H7 (cell line): ENCODE measurements around the gene KDSR. TPM values are rescaled to one million over a fixed set of nuclear protein-coding genes. Genes with fewer than 3 reads are reported as not detected.

ENCODE experiments used
- DNase-seq: peaks from one replicate; pipeline ENCODE4 v3.0.0; 2012
- H3K27me3 ChIP-seq: 2 replicates; pipeline ENCODE4 v1.6.0; 2011; ENCODE audit warnings: mild to moderate bottlenecking, low read length; ENCODE audit not compliant: control insufficient read depth, insufficient read depth
- H3K36me3 ChIP-seq: replicated peaks from 2 replicates; pipeline ENCODE4 v1.5.1; 2011; ENCODE audit warnings: low read length; ENCODE audit not compliant: control insufficient read depth, insufficient read depth
- H3K4me3 ChIP-seq: 2 replicates; pipeline ENCODE4 v1.5.1; 2011; ENCODE audit warnings: low read depth, mild to moderate bottlenecking, control low read depth, low read length, moderate library complexity; ENCODE audit not compliant: insufficient read depth
- total RNA-seq: library from RNA; depleted of rRNA; stranded (reverse); fragments of >200 nt; shearing (Covaris generic); gene quantifications from 2 replicates; pipeline ENCODE4 v1.2.3, GENCODE V29; 2014

The KDSR gene
- total RNA-seq, 1 experiment from 2014 or later, result 23.9 TPM

DNA sequence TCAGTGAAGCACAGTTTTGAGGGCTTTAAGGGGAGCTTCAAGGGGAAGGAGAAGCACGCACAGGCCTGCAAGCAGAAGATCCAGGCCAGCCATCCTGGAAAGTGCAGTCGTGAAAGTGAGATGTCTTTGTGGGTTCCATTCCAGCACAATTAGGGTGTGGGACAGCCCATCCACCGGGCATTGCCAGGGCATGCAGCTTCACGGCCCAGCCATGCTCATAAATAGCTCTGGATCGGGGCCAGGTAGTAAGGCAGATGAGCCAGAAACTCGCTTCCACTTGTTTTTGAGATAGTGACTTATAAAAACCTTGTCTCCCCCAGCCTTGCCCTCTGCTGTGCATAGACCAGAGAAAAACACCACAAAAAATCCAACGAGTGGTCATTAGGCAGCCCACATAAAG, 21.0 kb downstream of the KDSR start:
- no peak overlapping the region for H3K4me3 ChIP-seq
- peaks cover 13% of the 10 kb centered on the region for H3K36me3 ChIP-seq
- H3K27me3 ChIP-seq, result no peaks in the 10 kb centered on the region
- no peak for DNase-seq

DNA sequence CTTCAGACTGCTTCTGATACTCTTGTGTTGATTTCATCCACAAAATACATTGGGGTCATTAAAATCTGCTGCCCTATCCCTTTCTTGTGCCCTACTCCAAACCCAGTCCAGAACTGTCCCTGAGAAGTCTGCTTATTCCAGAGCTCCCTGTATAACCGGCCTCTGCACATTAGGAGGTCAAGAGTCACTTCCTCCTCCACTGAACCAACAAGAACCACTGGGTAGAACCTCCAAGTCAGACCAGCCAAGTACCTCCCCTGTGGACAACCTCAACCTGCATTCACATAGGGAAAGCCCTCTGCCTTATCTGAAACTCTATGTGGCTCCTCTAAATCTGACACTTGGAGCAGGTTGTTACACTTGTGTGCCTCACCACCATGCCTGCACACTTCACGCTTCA, 22.1 kb downstream of the KDSR start:
- Histone ChIP-seq H3K4me3 (no peak overlapping the region), H3K36me3 (peaks cover 12% of the 10 kb centered on the region), H3K27me3 (no peaks in the 10 kb centered on the region)
- no peak for DNase-seq

DNA sequence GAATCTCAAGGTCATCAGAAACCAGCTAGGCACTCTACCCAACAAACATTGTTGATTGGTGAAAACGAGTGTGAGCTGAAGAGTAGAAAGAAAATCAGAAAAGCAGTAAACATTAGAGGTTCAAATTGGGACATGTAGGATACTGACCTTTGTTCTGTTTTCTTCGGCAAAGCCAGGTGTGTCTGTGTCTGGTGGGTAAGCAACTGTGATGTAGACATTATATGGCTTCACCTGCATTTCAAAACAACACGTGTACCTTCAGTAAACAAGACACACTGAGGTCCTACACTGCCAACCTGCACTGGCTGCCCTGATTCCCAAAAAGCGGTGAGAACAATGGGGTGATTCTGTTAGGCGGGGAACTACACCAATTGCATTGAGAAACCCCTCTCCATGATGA, 22.7 kb downstream of the KDSR start:
- DNase-seq, result no peak

DNA sequence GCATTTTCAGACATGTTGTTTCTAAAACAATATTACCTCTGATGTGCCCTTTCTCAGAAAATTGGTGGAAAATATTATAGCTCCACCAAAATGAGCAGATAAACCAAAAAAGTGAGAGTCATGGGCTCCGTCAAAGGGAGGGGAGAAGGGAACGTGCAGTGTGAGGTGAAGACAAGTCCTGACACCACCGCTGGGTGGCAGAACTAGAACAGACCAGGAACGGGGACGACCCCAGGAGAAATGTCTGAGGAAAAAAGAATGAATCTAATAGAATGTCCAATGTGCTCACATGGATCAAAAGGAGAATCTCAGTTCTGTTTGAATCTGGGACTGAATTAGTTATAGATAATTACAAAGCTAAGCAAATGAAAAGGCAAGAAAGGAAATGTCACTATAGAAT, 24.8 kb downstream of the KDSR start:
- DNase-seq, result peak; percentile 72
- Histone ChIP-seq H3K27me3 (no peaks in the 10 kb centered on the region), H3K36me3 (peaks cover 6% of the 10 kb centered on the region)

More for the DNA sequence above, 22.7 kb downstream of the KDSR start:
- no peaks in the 10 kb centered on the region for H3K27me3 ChIP-seq
- no peak overlapping the region for H3K4me3 ChIP-seq
- H3K36me3 ChIP-seq, result peaks cover 8% of the 10 kb centered on the region

DNA sequence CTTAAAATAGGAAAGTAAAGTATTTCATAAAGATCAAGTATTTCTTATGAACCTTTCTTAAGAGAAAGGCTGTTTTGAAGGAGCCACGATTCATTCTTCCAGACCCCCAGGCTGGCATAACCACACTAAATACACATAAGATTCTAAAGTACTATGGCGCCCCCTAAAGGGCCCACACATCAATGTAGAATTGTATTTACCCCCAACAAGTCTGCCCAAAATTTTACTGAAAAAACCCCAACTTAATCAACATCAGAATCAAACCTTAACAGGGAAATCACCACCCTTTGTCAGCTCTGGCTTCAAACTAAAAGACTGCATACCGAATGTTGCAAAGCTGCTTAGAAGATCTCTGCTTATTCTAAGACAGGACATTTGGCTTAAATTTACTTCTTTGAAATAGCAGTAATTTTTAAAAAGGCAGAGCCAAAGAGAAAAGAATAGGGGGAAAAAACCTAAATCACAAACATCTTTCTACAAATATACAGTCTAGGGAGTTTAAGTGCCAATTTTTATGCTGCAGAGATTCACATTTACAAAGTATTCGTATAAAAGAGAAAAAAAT, 27.0 kb downstream of the KDSR start:
- H3K4me3 ChIP-seq, result no peak overlapping the region
- peaks cover 5% of the 10 kb centered on the region for H3K36me3 ChIP-seq
- H3K27me3 ChIP-seq, result no peaks in the 10 kb centered on the region
- peak; percentile 55 for DNase-seq

More for the DNA sequence above, 24.8 kb downstream of the KDSR start:
- H3K4me3 ChIP-seq, result no peak overlapping the region

DNA sequence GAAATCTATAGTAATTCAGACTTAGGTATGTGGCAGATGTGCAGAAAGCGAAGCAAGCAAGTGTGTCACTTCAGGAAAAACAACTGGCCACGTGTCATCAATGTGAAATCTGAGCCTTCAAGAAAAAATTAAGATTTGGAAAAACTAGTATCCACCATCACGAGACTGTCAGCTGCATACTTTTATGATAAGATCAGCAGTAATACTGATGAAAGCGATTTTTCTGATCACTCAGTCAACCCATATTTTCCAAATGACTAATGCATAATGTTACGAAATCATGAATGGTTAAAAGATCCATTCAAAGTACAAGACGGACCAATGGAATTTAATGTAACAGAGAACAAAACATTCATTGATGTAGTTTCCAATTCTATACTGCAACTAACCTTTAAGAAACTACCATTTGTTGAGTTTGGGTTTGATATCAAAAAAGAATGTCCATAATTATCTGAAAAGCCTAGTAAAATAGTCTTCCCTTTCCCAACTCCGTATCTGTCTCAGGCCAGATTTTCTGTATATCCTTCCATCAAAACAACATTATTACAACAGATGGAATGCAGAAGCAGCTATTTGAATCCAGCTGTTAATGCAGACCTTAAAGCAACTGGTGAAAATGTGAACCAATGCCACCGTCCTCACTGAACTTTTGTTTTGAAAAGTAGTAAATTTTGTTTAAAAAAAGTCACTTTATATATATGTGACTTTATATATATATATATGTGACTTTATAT, 30.5 kb downstream of the KDSR start:
- no peak for DNase-seq
- Histone ChIP-seq H3K4me3 (no peak overlapping the region), H3K27me3 (no peaks in the 10 kb centered on the region), H3K36me3 (peaks cover 17% of the 10 kb centered on the region)

DNA sequence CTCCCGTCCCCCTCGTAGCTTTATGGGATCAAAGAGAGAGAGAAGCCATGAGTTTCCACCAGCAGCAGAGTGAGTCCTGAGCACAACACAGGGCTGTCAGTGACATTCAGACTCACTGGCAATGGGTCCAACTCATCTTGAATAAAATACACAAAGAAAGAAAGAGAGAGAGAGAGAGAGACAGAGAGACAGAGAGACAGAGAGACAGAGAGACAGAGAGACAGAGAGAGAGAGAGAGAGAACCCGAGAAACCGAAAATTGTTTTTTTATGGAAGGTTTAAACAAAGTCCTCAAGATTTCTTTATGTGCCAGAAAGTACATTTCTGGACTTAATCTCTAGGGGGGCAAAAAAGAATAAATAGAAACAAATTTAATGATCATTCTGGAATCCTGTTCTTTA, 35.9 kb downstream of the KDSR start:
- Histone ChIP-seq H3K4me3 (no peak overlapping the region), H3K27me3 (no peaks in the 10 kb centered on the region), H3K36me3 (peaks cover 15% of the 10 kb centered on the region)
- DNase-seq, result no peak

DNA sequence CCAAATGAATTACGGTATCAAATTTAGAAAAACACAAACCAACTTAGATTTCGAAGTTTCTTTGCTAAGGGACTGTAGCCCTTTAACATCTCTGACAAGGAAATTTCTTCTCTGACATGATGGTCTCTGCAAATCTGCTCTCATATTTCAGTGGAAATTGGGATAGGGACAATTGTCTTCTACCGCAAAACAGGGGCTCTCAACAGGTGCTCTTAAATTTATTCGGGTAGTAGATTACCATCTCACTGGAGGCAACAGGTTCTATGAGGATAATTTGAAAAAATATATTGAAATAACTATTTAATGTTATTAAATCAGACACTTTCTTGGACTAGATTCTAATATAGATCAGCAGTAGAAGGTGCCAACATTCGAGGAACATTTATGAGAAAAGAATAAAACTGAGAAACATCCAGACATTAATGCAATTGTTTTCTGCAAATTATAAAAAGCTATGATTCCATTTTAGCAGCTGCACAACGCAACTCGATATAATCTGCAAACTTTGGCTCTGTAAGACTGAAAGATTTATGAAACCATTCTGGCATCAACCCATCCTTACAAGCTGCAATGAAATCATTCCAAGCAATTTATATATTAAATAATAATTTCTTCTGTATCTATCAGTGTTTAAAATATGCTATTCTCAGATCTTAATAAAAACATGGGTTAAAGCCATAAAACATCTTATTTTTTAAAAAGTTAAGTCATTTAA, 37.4 kb downstream of the KDSR start:
- DNase-seq, result no peak
- Histone ChIP-seq H3K4me3 (no peak overlapping the region), H3K27me3 (no peaks in the 10 kb centered on the region), H3K36me3 (peaks cover 11% of the 10 kb centered on the region)

DNA sequence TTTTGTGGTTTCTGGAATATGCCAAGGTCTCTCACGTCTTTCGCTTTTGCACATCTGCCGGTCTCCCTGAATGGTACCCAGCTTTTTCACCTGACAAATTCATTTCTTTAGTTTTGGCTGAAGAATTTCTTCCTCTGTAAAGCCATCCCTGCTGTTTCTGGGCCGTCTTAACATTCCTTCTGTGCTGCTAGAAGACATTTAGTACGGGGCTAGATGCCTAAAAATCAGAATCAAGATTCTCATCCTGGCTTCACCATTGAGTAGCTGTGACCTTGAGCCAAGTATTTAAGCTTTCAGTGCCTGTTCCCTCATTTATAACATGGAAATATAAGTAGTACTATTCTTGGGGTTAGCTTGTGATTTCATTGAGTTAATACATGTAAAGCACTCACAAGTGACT, 41.0 kb downstream of the KDSR start:
- H3K27me3 ChIP-seq, result no peaks in the 10 kb centered on the region; the same call in 1 of the 2 replicates
- no peak overlapping the region for H3K4me3 ChIP-seq
- no peak for DNase-seq
- no peaks in the 10 kb centered on the region for H3K36me3 ChIP-seq

DNA sequence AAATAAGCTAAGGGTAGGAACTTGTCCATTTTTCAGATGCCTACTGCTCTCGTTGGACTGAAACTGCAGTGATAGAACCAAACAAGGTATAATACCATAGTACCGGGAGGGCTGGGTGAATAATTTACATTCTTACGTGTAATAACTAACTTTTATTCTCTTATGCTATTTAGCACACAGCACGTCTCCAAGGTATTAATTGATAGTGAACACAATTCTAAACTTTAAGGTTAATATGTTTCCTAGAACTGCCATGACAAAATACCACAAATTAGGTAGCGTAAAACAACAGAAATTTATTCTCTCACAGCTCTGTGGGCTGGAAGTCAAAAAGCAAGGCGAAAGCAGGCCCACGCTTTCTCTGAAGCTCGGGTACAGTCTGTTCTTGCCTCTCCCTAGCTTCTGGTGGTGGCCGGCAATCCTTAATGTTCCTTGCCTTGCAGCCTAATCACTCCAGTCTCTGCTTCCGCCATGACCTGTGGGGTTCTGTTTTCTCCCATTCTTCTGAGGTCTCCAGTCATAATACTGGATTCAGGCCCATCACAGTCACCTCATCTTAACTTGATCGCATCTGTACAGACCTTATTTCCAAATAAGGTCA, 41.8 kb downstream of the KDSR start:
- DNase-seq, result no peak
- H3K27me3 ChIP-seq, result peaks cover 5% of the 10 kb centered on the region

DNA sequence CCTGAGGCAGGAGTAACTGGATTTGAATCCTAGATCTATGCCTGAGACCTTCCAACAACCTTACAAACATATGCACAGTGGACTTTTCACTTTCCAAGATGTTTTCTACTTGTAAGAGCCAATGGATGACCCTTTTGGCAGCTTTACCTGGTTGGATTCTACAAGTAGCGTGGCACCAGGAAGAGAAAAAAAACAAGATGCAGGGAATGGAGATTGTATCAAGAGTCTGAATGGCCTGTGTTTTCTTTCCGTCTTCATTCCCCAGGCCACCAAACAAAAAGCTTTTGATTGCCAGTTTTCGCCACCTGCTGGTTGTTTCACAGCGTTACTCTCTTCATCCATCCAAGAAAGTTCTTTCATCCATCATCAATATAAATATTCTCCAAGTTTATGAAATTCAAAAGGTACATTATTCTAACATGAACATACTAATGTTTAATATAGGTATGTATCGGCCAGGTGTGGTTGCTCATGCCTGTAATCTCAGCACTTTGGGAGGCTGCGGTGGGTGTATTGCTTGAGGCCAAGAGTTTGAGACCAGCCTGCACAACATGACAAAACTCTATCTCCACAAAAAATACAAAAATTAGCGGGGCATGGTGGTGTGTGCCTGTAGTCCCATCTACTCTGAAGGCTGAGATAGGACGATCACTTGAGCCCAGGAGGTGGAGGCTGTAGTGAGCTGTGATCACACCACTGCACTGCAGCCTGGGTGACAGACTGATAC, 43.9 kb downstream of the KDSR start:
- peak; percentile 67 for DNase-seq
- Histone ChIP-seq H3K36me3 (no peaks in the 10 kb centered on the region), H3K27me3 (peaks cover 20% of the 10 kb centered on the region), H3K4me3 (no peak overlapping the region)

More for the DNA sequence above, 41.8 kb downstream of the KDSR start:
- Histone ChIP-seq H3K36me3 (no peaks in the 10 kb centered on the region), H3K4me3 (no peak overlapping the region)

DNA sequence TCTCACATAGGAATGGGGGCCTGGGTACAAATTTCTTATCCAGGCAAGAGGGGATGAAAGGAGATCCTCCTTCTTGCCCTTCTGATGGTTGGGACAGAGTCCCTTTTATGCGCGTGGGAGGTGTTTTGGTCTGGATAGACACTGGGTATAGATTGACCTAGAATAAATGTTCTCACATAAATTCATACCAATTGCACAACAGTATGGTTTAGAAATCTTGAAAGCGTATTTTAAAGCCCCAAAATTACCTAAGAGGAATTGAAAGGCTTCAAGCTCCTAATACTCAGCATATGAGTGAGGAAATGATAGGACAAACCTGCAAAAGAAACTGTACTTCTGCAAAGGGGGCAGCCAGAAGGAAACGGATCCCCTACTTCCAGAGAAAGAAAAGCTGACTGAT, 44.8 kb downstream of the KDSR start:
- no peak overlapping the region for H3K4me3 ChIP-seq
- DNase-seq, result no peak
- H3K36me3 ChIP-seq, result no peaks in the 10 kb centered on the region
- H3K27me3 ChIP-seq, result peaks cover 28% of the 10 kb centered on the region

DNA sequence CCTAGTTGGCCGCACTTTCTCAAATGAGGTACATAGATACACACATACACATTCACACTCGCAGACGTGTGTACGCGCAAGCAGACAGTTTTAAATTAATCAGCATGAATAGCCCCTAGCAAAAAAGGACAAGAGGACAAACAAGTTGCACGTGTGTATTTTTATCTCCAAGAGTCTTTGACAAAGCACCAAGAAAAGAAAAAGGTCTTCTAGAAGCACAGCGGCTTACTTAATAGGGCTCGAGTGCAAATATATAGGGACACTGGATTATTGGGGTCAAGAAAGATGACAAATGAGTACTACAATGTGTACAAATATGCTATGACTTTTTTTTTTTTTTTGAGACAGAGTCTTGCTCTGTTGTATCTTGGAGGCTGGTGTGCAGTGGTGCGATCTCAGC, 45.7 kb downstream of the KDSR start:
- Histone ChIP-seq H3K36me3 (no peaks in the 10 kb centered on the region), H3K27me3 (peaks cover 28% of the 10 kb centered on the region), H3K4me3 (no peak overlapping the region)
- DNase-seq, result no peak

DNA sequence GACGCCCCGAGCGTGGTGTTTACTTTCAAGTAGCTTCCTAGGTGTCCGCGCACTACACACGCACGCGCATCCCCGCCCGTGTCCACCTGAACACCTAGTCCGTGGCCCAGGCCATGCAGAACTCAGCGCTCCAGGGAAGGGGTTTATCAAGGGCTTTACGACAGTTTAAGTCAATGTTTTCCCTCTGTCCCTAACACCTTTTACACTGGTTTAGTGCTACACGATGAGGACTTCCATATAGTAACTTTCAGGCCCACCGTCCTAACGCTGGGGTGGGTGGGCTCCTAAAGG, 46.1 kb downstream of the KDSR start:
- no peak for DNase-seq
- Histone ChIP-seq H3K36me3 (no peaks in the 10 kb centered on the region), H3K4me3 (peak overlapping the region; percentile 61), H3K27me3 (peaks cover 28% of the 10 kb centered on the region)
